SK-N-SH (cell line): ENCODE data around the gene SMARCD2.

Experiments
- CTCF ChIP-seq: fragments of 200-600 bp; sonication (generic); IDR thresholded peaks from 2 replicates; pipeline ENCODE4 v1.6.1; 2017; ENCODE audit warnings: antibody characterized with exemption, mild to moderate bottlenecking, moderate library complexity
- EP300 ChIP-seq, 2 experiments: IDR thresholded peaks; 2 replicates each; pipeline versions ENCODE4 v1.4.0 to v1.6.1; 2012; ENCODE audit warnings: borderline replicate concordance in 1 of 2, low read depth in 1 of 2, low read length in 1 of 2
- JUND ChIP-seq: IDR thresholded peaks from 2 replicates; pipeline ENCODE4 v1.4.0; 2012
- RFX5 ChIP-seq: IDR thresholded peaks from 2 replicates; pipeline ENCODE4 v1.6.1; 2012; ENCODE audit warnings: mild to moderate bottlenecking, improper control_type of control experiment, low read length
- RXRA ChIP-seq: IDR thresholded peaks from 2 replicates; pipeline ENCODE4 v1.4.0; 2012; ENCODE audit warnings: low read depth, mild to moderate bottlenecking, borderline replicate concordance
- TAF1 ChIP-seq: IDR thresholded peaks from 2 replicates; pipeline ENCODE4 v1.6.1; 2012; ENCODE audit warnings: low read depth, mild to moderate bottlenecking, low read length, moderate library complexity, borderline replicate concordance
- TF ChIP-seq, protein P1 (sequence below): fragments of 150-350 bp; IDR thresholded peaks from 2 replicates; pipeline ENCODE4 v1.6.1; 2016; ENCODE audit warnings: mild to moderate bottlenecking, low read depth, low read length

- TF ChIP-seq CTCF (no peak), TAF1 (no peak), RXRA (no peak), RFX5 (no peak), EP300 (IDR thresholded peaks at IDR 0.05; ENCODE audit: borderline replicate concordance in 1 of 2, low read depth in 1 of 2, low read length in 1 of 2) (no peak), JUND (no peak)
- TF ChIP-seq, protein P1, sequence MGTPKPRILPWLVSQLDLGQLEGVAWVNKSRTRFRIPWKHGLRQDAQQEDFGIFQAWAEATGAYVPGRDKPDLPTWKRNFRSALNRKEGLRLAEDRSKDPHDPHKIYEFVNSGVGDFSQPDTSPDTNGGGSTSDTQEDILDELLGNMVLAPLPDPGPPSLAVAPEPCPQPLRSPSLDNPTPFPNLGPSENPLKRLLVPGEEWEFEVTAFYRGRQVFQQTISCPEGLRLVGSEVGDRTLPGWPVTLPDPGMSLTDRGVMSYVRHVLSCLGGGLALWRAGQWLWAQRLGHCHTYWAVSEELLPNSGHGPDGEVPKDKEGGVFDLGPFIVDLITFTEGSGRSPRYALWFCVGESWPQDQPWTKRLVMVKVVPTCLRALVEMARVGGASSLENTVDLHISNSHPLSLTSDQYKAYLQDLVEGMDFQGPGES: no peak
These were observed 21.4 kb downstream of the SMARCD2 start for GRCh38 chr17:63820963-63821561.
